ENCODE results near the gene FAM83E.

Gene FAM83E

GRCh38 chr19:48571378-48572162 is 43.3 kb downstream of the FAM83E start:
- no peak overlapping the region for H3K4me2 ChIP-seq
- no peaks in the 10 kb centered on the region for H3K36me3 ChIP-seq (ENCODE audit: insufficient read depth)
- no peaks in the 10 kb centered on the region for H3K79me2 ChIP-seq (ENCODE audit: insufficient read depth, low read depth)
- no peak overlapping the region for H3K9ac ChIP-seq
- no peaks in the 10 kb centered on the region for H4K20me1 ChIP-seq (ENCODE audit: insufficient read depth)
- no peak overlapping the region for H3K4me3 ChIP-seq (IDR thresholded peaks at IDR 0.05; ENCODE audit: insufficient read depth, low read depth, low read length)
- TF ChIP-seq CTCF (conservative IDR thresholded peaks at IDR 0.05; ENCODE audit: low read depth, low read length): no peak
- H3K4me1 ChIP-seq (ENCODE audit: low read depth, poor library complexity, severe bottlenecking): no peaks in the 10 kb centered on the region
- peaks cover 49% of the 10 kb centered on the region for H3K27me3 ChIP-seq (ENCODE audit: insufficient read depth, low read depth)
- H2AFZ ChIP-seq (ENCODE audit: low read depth): no peak overlapping the region
- H3K27ac ChIP-seq: no peak overlapping the region

DNA sequence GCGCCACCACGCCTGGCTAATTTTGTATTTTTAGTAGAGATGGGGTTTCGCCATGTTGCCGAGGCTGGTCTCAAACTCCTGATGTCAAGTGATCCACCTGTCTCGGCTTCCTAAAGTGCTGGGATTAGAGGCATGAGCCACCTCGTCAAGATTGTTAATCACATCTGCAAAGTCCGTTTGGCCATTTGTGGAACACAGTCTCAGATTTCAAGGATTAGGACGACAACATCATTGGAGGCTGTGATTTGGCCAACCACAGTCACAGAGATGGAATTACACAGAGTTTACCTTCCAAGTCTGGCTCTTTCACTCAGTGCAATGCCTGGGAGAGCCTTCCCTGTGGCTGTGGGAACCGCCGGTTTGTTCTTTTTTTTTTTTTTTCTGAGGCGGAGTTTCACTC is 45.1 kb downstream of the FAM83E start:
- no peak overlapping the region for H3K4me2 ChIP-seq
- no peak overlapping the region for H2AFZ ChIP-seq (ENCODE audit: low read depth)
- no peaks in the 10 kb centered on the region for H4K20me1 ChIP-seq (ENCODE audit: insufficient read depth)
- H3K36me3 ChIP-seq (ENCODE audit: insufficient read depth): no peaks in the 10 kb centered on the region
- no peak overlapping the region for H3K4me3 ChIP-seq (IDR thresholded peaks at IDR 0.05; ENCODE audit: insufficient read depth, low read depth, low read length)
- no peaks in the 10 kb centered on the region for H3K4me1 ChIP-seq (ENCODE audit: low read depth, poor library complexity, severe bottlenecking)
- H3K27me3 ChIP-seq (ENCODE audit: insufficient read depth, low read depth): peaks cover 52% of the 10 kb centered on the region
- no peak overlapping the region for H3K27ac ChIP-seq
- H3K79me2 ChIP-seq (ENCODE audit: insufficient read depth, low read depth): no peaks in the 10 kb centered on the region
- TF ChIP-seq CTCF (conservative IDR thresholded peaks at IDR 0.05; ENCODE audit: low read depth, low read length): no peak
- H3K9ac ChIP-seq: no peak overlapping the region

GRCh38 chr19:48568345-48568886 is 46.5 kb downstream of the FAM83E start:
- Histone ChIP-seq H3K27ac (no peak overlapping the region), H3K9ac (no peak overlapping the region), H4K20me1 (ENCODE audit: insufficient read depth) (no peaks in the 10 kb centered on the region), H2AFZ (ENCODE audit: low read depth) (no peak overlapping the region), H3K27me3 (ENCODE audit: insufficient read depth, low read depth) (peaks cover 52% of the 10 kb centered on the region), H3K79me2 (ENCODE audit: insufficient read depth, low read depth) (no peaks in the 10 kb centered on the region), H3K4me3 (IDR thresholded peaks at IDR 0.05; ENCODE audit: insufficient read depth, low read depth, low read length) (no peak overlapping the region), H3K4me2 (no peak overlapping the region), H3K4me1 (ENCODE audit: low read depth, poor library complexity, severe bottlenecking) (no peaks in the 10 kb centered on the region), H3K36me3 (ENCODE audit: insufficient read depth) (no peaks in the 10 kb centered on the region)
- no peak for TF ChIP-seq CTCF (conservative IDR thresholded peaks at IDR 0.05; ENCODE audit: low read depth, low read length)

DNA sequence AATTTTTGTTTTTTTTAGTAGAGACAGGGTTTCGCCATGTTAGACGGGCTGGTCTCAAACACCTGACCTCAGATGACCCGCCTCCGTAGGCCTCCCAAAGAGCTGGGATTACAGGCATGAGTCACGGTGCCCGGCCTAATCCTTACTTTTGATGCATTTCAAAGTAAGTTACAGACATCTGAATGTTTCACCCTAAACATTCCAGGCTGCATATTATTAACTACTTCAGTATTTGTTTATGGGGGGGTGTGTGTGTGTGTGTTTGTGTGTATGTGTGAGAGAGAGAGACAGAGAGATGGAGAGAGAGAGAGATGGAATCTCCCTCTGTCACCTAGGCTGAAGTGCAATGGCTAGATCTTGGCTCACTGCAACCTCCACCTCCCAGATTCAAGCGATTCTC is 49.8 kb downstream of the FAM83E start:
- Histone ChIP-seq H3K79me2 (ENCODE audit: insufficient read depth, low read depth) (no peaks in the 10 kb centered on the region), H3K4me1 (ENCODE audit: low read depth, poor library complexity, severe bottlenecking) (no peaks in the 10 kb centered on the region), H3K9ac (no peak overlapping the region), H3K4me3 (IDR thresholded peaks at IDR 0.05; ENCODE audit: insufficient read depth, low read depth, low read length) (no peak overlapping the region), H4K20me1 (ENCODE audit: insufficient read depth) (no peaks in the 10 kb centered on the region), H3K36me3 (ENCODE audit: insufficient read depth) (no peaks in the 10 kb centered on the region), H3K27me3 (ENCODE audit: insufficient read depth, low read depth) (peaks cover 54% of the 10 kb centered on the region), H3K27ac (no peak overlapping the region), H3K4me2 (no peak overlapping the region), H2AFZ (ENCODE audit: low read depth) (no peak overlapping the region)
- TF ChIP-seq CTCF (conservative IDR thresholded peaks at IDR 0.05; ENCODE audit: low read depth, low read length): no peak
